Measurements from ENCODE around the gene SPRED3. TPM values are rescaled to one million over a fixed set of nuclear protein-coding genes. Genes with fewer than 3 reads are reported as not detected.

SPRED3 gene
- total RNA-seq, 1 experiment from 2014 or later, result 7.2 TPM

DNA sequence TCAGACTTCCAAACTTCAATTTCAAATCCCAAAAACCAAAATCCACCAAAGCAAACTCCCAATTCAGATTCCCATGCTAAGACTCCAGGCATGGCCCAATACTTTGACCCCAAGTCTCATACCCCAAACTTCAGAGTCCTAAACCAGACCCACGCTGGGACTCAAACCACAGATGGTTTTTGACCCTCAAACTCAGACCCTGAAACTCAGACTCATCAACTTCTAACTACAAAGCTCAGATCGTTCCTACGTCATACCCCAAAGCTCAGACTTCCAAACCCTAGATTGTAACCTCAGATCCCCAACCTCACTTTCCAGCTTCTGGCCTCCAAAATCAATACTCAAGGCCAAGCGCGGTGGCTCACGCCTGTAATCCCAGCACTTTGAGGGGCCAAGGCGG, 56.9 kb downstream of the SPRED3 start (continued):
- TF ChIP-seq USF2 (CRISPR knock-in tag; IDR thresholded peaks at IDR 0.05) (no peak), ZNF317 (CRISPR knock-in tag; IDR thresholded peaks at IDR 0.05; ENCODE audit: borderline replicate concordance, low read depth) (no peak), ZSCAN18 (CRISPR knock-in tag; IDR thresholded peaks at IDR 0.05) (no peak), ZNF263 (CRISPR knock-in tag; IDR thresholded peaks at IDR 0.05; ENCODE audit: low read depth) (no peak), PRRX2 (CRISPR knock-in tag; IDR thresholded peaks at IDR 0.05) (no peak)
- TF ChIP-seq, protein P1, sequence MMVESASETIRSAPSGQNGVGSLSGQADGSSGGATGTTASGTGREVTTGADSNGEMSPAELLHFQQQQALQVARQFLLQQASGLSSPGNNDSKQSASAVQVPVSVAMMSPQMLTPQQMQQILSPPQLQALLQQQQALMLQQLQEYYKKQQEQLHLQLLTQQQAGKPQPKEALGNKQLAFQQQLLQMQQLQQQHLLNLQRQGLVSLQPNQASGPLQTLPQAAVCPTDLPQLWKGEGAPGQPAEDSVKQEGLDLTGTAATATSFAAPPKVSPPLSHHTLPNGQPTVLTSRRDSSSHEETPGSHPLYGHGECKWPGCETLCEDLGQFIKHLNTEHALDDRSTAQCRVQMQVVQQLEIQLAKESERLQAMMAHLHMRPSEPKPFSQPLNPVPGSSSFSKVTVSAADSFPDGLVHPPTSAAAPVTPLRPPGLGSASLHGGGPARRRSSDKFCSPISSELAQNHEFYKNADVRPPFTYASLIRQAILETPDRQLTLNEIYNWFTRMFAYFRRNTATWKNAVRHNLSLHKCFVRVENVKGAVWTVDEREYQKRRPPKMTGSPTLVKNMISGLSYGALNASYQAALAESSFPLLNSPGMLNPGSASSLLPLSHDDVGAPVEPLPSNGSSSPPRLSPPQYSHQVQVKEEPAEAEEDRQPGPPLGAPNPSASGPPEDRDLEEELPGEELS (CRISPR knock-in tag; IDR thresholded peaks at IDR 0.05), result no peak

- no peaks in the 10 kb centered on the region; the same call in 1 of the 2 replicates for H3K27me3 Mint-ChIP-seq (ENCODE audit: low read depth)
- CTCF ChIA-PET, result no interaction called here
Measured at GRCh38 chr19:38448225-38448624, 59.7 kb downstream of the SPRED3 start.

More at GRCh38 chr19:38448225-38448624, 59.7 kb downstream of the SPRED3 start:
- Mint-ChIP-seq H3K4me3 (no peak overlapping the region), H3K4me1 (peaks cover 6% of the 10 kb centered on the region), H3K9me3 (peaks cover 5% of the 10 kb centered on the region), H3K36me3 (peaks cover 64% of the 10 kb centered on the region), H3K27ac (no peak overlapping the region)
- ATAC-seq, result no peak
- POLR2A ChIA-PET, result no interaction called here
- no peak for DNase-seq (ENCODE audit: low spot score)
- no peak for TF ChIP-seq SMAD3 (CRISPR knock-in tag; IDR thresholded peaks at IDR 0.05; ENCODE audit: borderline replicate concordance)
- no peak for TF ChIP-seq E2F5 (CRISPR knock-in tag; IDR thresholded peaks at IDR 0.05)

Other genes starting within 250 kb of the SPRED3 start
- gene DPF1, start 164.5 kb upstream of the SPRED3 start, total RNA-seq (2021), result 5.2 to 6.8 TPM (median 5.9 TPM) in 3 replicates
- 32.3 to 33.8 TPM (median 33.4 TPM) in 3 replicates for gene PPP1R14A, start 132.3 kb upstream of the SPRED3 start, total RNA-seq (2021)
- gene SPINT2, start 124.1 kb upstream of the SPRED3 start, total RNA-seq (2021), result 335 to 400 TPM (median 358 TPM) in 3 replicates
- gene C19orf33, start 84.4 kb upstream of the SPRED3 start, total RNA-seq (2021), result 16.1 to 22.3 TPM (median 21.3 TPM) in 3 replicates
- gene YIF1B, start 72.8 kb upstream of the SPRED3 start, total RNA-seq (2021), result 83.3 to 92.5 TPM (median 90.1 TPM) in 3 replicates
- 12.9 to 18.3 TPM (median 13.2 TPM) in 3 replicates for gene KCNK6, start 68.9 kb upstream of the SPRED3 start, total RNA-seq (2021)
- 4.6 to 8.7 TPM (median 6.3 TPM) in 3 replicates for gene CATSPERG, start 52.9 kb upstream of the SPRED3 start, total RNA-seq (2021)
- gene PSMD8, start 14.1 kb upstream of the SPRED3 start, total RNA-seq (2021), result 156 to 167 TPM (median 160 TPM) in 3 replicates
- 2.4 to 3.1 TPM (median 2.7 TPM) in 3 replicates for gene GGN, start 663 bp upstream of the SPRED3 start, total RNA-seq (2021)
- gene FAM98C, start 14.4 kb downstream of the SPRED3 start, total RNA-seq (2021), result 9.7 to 12.2 TPM (median 10.2 TPM) in 3 replicates
- gene RASGRP4, start 37.5 kb downstream of the SPRED3 start, total RNA-seq (2021), result 2.5 to 4.1 TPM (median 3.4 TPM) in 3 replicates
- gene RYR1, start 45.0 kb downstream of the SPRED3 start, total RNA-seq (2021), result 19.8 to 24.2 TPM (median 21.1 TPM) in 3 replicates
- 14.0 to 25.0 TPM (median 24.5 TPM) in 3 replicates for gene MAP4K1, start 229.3 kb downstream of the SPRED3 start, total RNA-seq (2021)
- gene EIF3K, start 230.5 kb downstream of the SPRED3 start, total RNA-seq (2021), result 389 to 416 TPM (median 410 TPM) in 3 replicates

All from WTC11 (cell line).